GM12878 (cell line): ENCODE results near the gene PON3.

Experiments used
- ATF2 ChIP-seq: IDR thresholded peaks from 2 replicates; pipeline ENCODE4 v1.6.1; 2012; ENCODE audit warnings: low read length, inconsistent platforms
- CTCF ChIP-seq, 3 experiments: IDR thresholded peaks in 2 of 3; conservative IDR thresholded peaks in 1 of 3; 2 replicates each; pipeline ENCODE4 v1.5.1; 2011; ENCODE audit warnings: low read depth in 3 of 3, low read length in 3 of 3, mild to moderate bottlenecking in 3 of 3, control low read depth in 2 of 3, moderate library complexity in 2 of 3, inconsistent platforms in 1 of 3, mixed read lengths in 1 of 3; ENCODE audit not compliant: control insufficient read depth in 2 of 3, insufficient read depth in 1 of 3; ENCODE audit errors: extremely low read depth in 1 of 3
- LARP7 ChIP-seq: fragments of 450-650 bp; IDR thresholded peaks from 2 replicates; pipeline ENCODE4 v1.6.1; 2017; ENCODE audit warnings: mild to moderate bottlenecking
- PAX8 ChIP-seq: fragments of 450-650 bp; IDR thresholded peaks from 2 replicates; pipeline ENCODE4 v1.6.1; 2017; ENCODE audit warnings: mild to moderate bottlenecking, moderate library complexity
- RAD21 ChIP-seq: IDR thresholded peaks from 2 replicates; pipeline ENCODE4 v1.6.1; 2011; ENCODE audit warnings: mild to moderate bottlenecking, low read depth, low read length, moderate library complexity; ENCODE audit not compliant: insufficient read depth
- YY1 ChIP-seq: IDR thresholded peaks from 2 replicates; pipeline ENCODE4 v1.6.1; 2011; ENCODE audit warnings: low read depth, mild to moderate bottlenecking, low read length
- ZNF24 ChIP-seq: fragments of 450-650 bp; IDR thresholded peaks from 2 replicates; pipeline ENCODE4 v1.6.1; 2017; ENCODE audit warnings: antibody characterized with exemption, mild to moderate bottlenecking
- ZZZ3 ChIP-seq: IDR thresholded peaks from 2 replicates; pipeline ENCODE4 v1.6.1; 2011; ENCODE audit warnings: low read depth; ENCODE audit not compliant: control insufficient read depth, insufficient read length

DNA sequence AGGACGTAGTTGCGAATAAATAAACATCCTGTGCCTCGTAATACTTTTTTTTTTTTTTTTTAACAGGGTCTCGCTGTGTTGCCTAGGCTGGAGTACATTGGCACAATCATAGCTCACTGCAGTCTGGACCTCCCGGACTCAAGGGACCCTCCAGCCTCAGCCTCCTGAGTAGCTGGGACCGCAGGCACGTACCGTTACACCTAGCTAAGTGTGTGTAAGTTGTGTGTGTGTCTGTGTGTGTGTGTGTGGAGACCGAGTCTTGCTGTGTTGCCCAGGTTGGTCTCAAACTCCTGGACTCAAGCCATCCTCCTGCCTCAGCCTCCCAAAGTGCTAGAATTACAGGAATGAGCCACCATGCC, 39.2 kb upstream of the PON3 start:
- TF ChIP-seq ZZZ3 = no peak
- TF ChIP-seq CTCF (IDR thresholded peaks at IDR 0.05 in 2 of 3, conservative IDR thresholded peaks at IDR 0.05 in 1 of 3; ENCODE audit: control insufficient read depth in 2 of 3, extremely low read depth in 1 of 3, insufficient read depth in 1 of 3, low read depth in 3 of 3, low read length in 3 of 3) = no peak
- no peak for TF ChIP-seq PAX8
- no peak for TF ChIP-seq YY1
- TF ChIP-seq ZNF24 = no peak
- no peak for TF ChIP-seq RAD21
- TF ChIP-seq LARP7 = no peak
- TF ChIP-seq ATF2 = no peak
